HS-5 (cell line): ENCODE measurements around the gene PANK4.

Experiments used
- DNase-seq: peaks from one replicate; pipeline ENCODE4 v3.0.0-alpha.2; 2012; ENCODE audit warnings: low read depth

The PANK4 gene

DNA sequence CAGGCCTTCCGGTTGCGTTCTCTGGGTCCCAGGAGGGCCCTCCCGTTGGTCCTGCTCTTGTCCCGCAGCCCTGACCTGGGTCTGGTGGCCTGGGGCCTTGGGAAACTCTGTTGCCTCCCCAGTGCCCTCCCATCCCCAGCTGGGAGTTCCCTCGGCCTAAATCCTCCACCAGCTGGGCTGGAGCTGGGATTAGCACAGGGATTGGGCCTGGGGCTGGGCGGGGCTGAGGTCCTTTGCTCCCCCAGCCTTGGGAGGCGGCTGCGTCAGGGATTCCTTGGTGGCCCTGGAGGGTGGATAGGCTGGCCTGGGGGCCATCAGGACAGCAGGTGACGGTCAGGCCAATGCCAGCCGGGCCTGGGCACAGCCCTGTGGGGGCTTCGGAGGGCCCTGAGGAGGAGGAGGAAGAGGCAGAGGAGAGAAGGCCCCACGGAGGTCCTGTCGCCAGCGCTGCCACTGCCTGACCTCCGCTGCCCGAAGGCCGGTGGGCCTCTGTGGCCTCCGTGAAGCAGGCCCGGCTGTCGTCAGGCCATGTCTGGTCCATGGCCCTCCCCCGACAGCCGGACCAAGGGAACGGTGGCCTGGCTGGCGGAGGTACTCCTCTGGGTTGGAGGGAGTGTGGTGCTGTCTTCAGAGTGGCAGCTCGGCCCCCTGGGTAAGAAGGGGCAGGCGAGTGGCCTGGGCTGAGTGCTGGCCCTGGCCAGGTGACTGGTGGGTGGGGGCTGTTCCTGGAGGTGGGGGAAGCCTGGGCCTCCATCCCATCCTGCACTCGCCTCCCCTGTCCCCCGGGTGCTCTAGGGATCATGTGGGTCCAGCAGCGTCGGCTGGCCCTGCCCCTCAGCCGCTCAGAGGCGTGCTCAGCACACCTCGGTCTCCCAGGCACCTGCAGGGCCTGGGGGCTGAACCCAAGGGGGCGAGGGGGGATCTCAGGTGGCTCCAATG lies 50.1 kb downstream of the PANK4 start, which contains the start of gene PLCH2:
TSS of gene PLCH2 (plus strand) at position 229 of the 939 bp plus-strand sequence. CDS start at position 529, 300 bp downstream.
- no peak for DNase-seq

DNA sequence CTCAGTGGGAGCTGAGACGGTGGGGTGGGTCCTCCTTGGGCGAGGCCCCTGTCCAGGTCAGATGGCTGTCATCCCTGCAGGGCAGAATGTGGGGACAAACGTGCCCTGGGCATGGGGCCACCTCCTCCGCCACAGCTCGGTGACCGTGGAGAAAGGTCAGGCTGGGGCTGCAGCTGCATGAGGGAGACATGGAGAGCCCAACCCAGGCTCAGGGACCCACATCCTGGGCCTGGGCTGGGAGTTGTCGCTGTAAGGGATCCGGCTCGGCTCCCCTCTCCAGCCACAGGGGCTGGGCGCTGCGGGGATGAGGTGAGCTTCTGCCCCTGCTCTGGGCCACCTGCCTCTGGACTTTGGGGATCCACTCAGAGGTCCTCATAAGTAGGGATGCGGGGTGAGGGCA lies 50.8 kb downstream of the PANK4 start:
- no peak for DNase-seq

DNA sequence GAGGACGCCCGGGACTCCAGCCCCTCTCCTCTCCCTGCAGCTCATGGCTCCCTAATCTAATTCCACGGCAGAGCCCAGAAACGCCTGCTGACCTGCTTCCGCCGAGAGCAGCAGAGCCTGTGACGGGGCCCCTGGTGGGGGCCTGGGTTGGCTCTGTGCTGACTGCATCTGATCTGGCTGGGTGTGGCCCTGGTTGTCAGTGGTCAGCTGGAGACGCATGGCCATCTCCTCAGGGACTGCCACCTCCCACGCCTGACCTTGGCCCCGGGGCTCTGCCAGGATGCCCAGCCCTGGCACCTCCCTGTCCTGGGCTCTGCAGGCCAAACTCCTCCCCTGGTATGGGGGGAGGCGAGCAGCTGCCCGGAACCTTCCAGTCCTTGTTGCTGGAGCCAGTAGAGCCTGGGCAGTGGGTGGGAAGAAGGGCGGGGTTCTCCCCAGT lies 51.4 kb downstream of the PANK4 start:
- DNase-seq, result no peak

DNA sequence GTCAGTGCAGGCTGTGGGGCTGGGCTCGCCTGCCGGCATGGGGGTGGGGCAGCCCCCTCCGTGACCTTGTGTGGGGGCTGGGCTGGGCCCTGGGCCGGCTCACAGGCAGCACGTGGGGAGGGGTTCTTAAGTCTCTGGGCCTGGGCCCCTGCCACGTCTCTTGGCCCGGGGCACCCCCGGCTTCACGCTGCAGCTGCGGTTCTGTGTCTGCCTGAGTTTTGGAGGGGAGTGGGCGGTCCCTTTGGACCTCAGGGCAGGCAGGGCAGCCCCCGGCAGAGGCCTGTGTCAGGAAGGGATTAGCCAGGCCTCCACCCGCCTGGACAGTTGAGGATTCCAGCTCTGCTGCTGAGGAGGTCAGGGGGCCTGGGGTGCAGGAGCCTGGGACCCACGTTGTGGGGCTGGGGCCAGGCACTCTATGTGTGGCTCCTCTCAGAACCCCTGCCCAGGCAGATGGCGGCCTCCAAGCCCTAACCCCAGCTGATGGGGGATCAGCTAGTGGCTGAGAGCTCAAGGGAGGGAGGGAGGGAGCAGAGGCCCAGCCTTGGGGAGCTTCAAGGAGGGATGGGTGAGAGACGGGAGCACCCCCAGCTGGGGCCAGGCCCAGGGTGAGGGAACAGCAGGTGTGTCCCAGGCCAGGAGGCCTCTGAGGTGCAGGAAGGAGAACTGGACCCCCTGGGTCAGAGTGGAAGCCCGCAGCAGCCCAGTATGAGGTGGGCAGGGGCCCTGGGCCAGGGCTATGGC lies 52.1 kb downstream of the PANK4 start:
- DNase-seq, result no peak

DNA sequence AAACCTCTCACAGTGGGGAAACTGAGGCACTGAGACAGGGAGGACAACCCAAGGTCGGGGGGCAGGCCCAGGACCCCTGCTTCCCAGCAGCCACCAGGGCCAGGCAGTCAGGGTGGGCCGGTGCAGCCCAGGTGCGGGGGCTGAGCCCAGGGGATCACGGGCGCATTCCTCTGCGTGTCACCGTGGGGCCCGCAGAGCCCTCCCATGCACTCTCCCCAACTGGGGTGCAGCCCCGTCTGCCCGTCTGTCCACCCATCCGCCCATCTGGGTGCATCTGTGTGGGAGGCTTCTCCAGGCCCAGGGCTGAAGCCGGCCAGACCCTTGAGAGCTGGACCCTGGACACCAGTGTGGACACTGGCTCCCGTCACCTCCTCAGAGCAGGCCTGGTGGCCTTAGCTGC lies 53.2 kb downstream of the PANK4 start:
- DNase-seq, result no peak

DNA sequence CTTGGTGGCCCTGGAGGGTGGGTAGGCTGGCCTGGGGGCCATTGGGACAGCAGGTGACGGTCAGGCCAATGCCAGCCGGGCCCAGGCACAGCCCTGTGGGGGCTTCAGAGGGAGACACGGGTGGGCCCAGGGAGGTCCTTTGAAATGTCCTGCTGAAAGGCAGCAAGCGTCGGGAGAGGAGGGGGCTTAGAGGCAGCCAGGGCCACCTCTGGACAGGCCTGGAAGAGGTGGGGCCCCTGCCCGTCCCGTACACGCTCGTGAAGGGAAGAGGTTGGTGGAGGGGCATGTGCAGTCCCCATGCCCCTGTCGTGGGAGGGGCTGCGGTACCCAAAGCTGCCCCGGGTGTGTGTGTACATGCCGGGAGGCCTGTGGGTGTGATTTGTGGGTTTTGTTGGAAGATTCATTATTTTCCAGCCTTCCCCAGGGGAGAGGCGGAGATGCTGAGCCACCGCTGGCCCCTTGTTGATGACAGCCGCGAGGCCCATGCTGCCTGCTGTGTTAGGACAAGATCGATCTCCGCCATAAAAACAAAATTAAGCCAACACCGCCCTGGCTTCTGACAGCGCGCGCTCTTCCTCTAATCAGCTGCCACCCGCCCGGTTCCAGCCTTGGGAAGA lies 53.7 kb downstream of the PANK4 start:
- no peak for DNase-seq

DNA sequence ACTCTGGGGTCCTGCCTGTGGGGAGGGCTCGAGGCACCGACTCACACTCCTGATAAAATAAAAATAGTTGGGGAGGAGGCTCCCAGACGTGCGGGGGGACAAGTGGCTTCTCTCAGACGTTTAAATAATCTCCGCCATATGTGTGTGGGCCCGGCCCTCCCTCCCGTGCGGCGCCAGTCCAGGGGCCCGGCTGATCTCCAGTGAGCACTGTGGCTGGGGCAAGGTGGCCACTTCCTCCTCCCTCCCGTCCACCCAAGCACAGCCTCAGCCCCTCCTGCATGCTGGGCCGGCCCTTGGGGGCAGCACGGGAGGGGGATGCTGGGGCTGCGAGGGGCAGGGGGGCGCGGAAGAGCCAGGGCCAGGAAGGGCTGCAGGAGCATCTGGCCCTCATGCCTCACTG lies 54.3 kb downstream of the PANK4 start:
- DNase-seq, result no peak

DNA sequence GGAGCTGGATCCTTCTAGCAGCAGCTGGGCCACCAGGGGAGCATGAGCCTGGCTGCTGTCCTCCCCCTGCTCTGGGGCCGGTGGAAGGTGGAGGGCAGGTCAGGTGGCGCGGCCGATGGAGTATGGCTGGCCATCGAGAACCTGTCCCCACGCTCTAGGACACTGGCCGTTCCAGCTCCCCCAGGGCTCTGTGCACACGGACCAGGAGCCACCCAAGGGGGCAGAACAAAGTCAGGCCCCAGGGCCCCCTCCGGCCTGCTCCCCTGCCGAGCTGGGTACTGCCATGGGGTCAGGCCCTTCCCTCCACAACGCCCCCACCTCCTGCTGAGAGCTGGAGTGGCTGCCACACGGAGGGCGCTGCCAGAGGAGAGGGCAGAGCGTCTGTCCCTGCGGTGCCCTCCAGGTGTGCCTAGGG lies 54.8 kb downstream of the PANK4 start:
- DNase-seq, result no peak

DNA sequence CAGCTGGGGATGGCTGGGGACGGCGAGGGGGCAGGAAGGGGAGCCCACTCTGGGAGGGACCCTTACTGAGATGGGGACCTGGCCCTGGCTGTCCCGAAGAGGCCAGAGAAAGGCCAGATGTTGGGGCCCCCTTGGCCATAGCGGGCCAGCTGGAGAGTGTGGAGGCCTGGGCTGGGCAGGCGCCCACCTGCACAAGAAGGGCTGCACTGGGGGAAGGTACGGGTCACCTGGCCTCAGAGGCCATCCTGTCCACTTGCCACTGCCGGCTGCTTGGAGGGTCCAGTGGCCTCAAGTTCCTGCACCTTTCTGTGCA lies 55.3 kb downstream of the PANK4 start:
- no peak for DNase-seq

DNA sequence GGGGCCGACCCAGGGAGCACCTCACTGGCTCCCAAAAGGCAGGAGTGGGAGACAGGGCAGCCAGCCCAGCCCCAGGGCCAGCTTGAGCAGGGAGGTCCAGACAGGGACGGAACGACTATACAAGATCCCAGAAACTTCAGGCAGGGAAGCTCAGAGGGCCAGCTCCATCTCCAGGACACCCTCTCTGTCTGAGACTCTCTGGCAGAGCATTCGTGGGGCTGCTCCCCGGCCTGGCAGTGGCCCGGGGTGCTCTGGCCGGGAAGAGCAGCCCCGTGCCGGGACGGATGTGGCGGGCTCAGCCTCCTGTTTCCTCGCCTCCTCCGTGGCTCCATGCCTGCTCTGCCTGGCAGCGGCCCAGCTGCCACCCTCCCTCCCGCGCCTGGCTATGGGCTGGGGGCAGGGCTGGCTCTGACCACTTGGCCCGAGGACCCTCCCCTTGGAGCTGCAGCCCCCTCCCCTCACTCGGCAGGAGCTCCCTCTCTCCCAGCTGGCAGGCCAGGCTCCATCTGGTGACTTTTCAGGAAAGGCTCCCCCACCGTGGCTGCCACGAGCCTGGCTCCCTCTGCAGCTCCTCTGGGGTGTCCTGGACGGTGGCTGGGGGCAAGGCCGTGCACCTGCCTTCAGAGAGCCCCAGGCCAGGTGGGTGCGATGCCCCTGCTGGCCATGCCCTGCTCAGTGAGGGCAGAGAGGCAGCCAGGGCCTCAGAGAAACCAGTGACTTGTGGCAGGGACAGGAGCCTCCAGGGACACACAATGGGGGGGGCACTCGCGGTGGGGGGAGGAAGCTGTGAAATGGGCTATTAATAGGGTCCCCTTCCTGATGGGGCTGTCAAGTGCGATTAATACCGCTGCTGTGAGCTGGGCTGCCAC lies 55.9 kb downstream of the PANK4 start:
- no peak for DNase-seq

DNA sequence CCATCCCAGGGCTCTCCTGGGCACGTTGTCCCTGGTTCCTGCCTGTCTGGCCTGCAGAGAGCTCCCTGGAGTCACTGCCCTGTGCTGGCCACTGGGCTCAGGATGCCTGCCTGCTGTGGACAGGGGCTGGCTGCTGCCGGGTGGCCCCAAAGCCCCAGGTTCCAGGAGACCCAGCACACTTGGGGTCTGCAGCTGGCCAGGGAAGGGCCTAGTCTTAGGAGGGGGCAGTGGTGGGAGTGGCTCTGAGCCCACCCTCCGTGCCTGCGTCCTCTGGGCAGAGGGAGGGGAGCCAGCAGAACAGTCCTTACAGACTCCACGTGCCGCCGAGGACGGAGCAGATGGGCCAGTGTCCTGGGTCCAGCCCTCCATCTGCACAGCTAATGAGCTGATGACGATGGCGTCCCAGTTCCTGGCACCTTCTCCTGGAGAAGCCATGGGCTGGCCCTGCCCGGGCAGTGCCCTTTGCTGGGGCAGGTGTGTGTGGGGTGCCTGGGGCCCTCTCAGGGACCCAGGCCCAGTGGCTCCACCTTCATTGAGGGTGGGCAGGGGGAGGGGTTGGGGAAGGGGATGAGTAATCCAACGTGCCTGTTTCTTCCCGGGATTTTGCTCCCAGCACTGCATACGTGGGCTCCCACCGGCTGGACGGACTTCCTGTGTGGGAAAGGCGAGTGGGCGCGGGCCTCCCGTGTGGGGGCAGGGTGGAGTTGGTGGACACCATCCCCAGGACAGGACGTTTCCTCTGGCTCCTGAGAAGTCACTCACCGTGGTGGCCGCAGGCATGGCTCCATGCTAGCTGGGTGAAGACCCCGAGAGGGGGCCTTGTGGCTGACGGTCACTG lies 57.1 kb downstream of the PANK4 start:
- DNase-seq, result no peak

DNA sequence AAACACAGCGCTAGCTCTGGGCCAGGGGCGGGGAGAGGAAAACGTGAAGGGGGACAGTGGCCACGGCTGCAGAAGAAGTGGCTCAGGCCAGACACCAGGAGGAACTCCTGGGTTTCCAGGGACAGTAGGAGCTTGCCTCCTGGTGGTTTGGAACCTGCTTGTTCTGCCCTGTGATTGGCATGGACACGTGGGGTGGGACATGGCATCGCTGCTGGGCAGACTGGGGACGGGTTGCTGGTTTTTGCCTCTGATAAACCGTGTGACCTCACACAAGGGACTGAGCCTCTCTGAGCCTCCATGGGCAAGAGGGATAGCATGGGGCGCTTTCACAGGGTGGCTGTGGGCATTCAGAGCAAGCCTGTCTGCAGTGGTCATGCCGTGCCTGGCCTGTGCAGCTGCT lies 57.9 kb downstream of the PANK4 start:
- DNase-seq, result no peak

DNA sequence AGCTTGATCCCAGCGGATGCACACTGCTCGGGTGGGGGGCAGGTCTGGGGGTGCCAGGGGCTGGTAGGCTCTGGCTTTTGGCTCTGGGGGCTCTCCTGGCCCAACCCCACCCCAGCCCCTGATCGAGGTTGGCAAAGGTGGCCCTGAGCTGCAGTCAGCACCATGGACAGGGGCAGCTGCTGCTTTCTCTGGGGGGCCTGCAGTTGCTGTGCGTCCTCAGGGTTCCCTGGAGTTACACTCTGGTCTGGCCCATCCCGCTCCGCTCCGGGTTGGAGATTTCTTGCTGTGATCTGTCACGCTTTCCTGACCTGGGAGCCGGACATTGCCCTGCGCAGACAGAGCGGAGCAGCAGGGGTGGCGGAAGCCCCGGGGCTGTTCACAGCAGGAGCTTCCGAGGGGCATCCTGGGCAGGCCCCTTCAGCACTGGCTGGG lies 58.3 kb downstream of the PANK4 start:
- DNase-seq, result no peak

DNA sequence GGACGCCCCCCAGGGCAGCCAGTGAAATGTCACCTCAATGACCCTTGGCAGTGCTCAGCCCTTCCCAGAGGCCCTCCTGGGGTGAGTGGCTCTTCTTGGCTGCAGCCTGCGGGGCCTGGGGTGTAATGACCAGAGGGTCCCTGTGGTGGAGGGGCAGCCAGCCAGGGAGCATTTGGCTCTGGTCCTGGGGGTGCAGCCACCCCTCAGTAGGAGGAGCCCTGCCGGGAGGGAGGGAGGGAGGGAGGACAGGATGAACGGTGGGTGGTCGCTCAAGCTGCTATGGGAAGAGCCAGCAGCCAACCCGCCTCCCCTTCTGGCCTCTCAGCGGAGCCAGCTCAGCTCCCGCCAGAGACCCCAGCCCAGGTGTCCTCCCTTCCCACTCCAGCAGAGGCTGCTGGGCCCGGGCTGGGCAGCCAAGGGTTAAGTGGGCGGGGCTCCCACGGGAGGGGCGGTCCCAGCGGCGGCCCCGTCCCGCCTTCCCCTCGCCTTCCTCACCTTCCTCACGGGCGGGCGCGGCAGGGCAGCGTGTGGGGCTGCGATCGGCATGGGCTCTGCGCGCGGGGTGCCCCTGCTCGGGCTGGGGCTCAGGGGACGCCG lies 59.3 kb downstream of the PANK4 start:
- DNase-seq, result no peak

DNA sequence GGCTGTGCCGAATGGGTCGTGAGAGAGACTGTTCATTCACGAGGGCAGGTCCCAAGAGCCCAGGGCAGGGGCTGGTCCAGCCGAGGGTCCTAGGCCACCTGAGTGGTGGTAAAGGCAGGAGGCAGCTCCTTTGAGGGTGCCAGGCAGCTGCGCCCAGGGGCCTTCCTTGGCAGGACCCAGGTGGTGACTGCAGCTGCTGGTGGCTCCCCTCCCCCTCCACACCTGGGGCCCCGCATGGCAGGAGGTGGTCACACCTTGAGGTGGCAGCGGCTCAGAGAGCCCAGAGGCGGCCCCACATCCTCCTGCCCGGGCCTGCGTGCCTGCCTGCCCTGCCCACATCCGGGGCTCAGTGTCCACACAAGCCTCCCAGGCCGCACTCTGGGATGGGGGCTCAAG lies 60.1 kb downstream of the PANK4 start:
- no peak for DNase-seq

DNA sequence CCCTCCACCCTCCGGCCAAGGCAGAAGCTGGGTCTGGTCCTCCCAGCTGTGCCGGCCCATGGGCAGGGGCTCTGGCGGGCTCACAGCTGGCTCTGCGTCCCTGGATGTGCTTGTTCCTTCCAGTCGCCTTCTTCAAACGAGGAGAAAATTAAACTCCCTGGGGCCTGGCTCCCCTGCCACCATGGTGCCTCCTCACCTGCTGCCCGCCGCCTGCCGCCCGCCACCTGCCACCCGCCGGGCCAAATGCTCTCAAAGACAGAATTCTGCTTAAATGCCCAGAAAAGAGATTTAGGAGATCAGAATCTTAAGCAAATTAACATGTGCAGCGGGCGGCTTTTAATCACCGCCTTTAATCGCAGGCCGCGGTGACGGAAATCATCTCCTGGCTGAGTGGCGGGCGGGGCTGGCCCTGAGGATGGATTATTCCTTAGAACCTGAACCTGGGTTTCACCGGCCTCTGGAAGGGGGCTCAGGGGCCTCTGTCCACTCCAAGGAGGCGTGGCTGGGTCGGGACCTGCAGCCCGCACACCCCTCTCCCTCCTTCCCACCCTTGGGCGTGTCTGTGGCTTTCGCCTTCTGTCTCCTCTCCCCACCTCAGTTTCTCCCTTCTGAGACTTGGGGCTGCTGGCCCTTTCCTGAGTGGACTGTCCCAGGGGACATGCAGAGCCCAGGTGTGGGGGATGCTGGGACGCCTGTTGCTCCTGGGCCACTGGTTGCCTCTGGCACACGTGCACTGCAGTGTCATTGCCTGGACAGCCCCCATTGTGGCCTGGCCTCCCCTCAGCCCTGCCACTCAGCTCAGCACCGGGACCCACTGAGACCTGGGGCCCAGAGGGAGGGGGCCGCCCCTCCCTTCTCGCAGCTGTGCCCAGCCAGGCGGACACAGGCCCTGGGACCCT lies 60.8 kb downstream of the PANK4 start:
- DNase-seq, result no peak

DNA sequence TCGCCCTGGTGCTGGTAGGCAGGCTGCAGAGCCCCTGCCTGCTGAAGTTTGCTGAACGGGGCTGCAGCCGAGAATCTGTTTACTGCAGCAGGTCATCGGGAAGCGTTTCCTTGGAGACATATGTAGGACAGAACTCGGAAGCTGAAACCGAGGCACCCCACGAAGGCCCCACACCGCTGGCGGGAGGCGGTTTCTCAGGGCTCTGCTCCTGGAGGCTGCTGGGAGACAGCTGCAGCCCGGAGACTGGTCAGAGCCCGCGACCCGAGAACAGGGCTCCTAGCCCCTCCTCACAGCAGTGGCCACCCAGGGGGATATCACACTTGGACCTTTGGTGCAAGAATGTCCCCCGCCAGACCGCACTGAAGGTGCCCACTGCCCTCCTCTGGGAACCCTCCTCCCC lies 63.0 kb downstream of the PANK4 start:
- DNase-seq, result no peak

DNA sequence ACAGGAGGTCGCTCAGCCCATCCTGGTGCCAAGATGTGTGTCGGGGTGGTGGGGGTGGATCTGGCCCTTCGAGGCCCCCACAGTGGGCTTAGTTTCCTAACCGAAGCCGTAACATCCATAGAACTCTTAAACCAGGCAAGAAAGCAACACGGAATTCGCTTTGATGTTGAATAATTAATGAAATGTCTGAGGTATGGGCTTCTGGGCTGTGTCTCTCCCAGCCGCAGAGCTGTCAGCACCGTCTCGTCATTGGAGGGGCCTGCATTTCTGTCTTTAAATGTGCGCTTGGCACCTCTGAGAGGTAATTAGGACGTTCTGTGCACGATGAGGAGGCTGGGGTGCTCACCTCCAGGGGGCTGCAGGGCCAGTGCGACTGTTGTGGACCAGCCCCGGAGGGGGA lies 63.6 kb downstream of the PANK4 start:
- no peak for DNase-seq

DNA sequence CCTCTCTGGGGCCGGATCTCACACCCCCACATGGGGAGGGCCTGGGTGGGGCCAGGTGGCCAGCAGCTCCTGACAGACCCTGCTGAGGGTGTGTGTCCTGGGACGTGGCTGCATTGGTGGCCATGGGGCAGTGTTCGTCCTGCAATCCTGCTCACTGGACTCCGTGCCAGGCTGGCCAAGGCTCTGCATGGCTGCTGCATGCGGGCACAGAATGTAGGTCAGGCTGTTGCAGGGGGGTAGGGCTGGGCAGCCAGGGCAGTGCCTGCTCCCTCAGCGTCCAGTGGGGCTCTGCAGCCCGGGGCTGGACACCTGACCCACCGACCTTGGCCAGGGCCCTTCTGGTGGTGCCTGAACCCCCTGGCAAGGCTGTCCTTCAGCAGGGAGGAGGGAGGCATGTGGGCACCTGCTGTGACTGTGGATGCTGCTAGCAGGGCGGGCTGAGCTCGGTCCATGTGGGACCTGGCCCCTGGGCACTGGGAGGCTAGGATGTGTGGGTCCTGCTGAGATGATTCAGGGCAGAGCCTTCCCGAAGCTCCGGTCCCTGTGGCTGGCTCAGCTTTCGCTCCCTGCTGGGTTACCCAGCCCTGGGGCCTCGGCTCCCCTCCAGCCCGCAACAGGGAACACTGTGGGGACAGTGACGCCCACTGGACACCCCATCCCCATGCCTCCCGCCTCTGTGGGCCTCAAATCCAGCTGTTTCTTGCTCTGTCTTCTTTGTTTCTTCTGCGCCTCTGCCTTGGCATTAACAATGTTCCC lies 65.2 kb downstream of the PANK4 start:
- no peak for DNase-seq
